B cell (primary cell): ENCODE measurements around the gene TMEM213. TPM values are rescaled to one million over a fixed set of nuclear protein-coding genes. Genes with fewer than 3 reads are reported as not detected.

Experiments used
- ATAC-seq: fragments of 200-7000 bp; cut with Tn5 transposase; one replicate; pipeline ENCODE4 v1.10.0; 2021; ENCODE audit warnings: low read depth, mild to moderate bottlenecking, moderate number of reproducible peaks, moderate library complexity
- CTCF ChIA-PET: fragments of 350-600 bp; sonication (Branson Sonifier 250); formaldehyde crosslinking; loops from one replicate; lab custom pipeline; 2021; ENCODE audit warnings: antibody characterized with exemption, inconsistent platforms; lab: Charles Lee
- POLR2A ChIA-PET: fragments of 350-600 bp; sonication (Branson Sonifier 250); formaldehyde crosslinking; loops from one replicate; lab custom pipeline; 2021; ENCODE audit warnings: antibody characterized with exemption; lab: Charles Lee
- DNase-seq: peaks from one replicate; pipeline ENCODE4 v3.0.0; 2013
- H2AFZ ChIP-seq: 2 replicates; pipeline ENCODE4 v1.6.1; 2012; ENCODE audit warnings: mild to moderate bottlenecking, low read depth, low read length; ENCODE audit not compliant: insufficient read depth, poor library complexity, severe bottlenecking
- H3K27ac ChIP-seq, 2 donors: 1 replicate in 1 of 2; 2 replicates in 1 of 2; pipeline ENCODE4 v1.5.1; 2012 to 2013; ENCODE audit warnings: low read length in 2 of 2, mild to moderate bottlenecking in 2 of 2, moderate library complexity in 1 of 2
- H3K27me3 ChIP-seq, 4 experiments: fragments of 200-600 bp in 1 of 4; sonication (generic) in 1 of 4; replicated peaks in 1 of 4; 1 replicate in 2 of 4; 2 replicates in 2 of 4; pipeline versions ENCODE4 v1.6.1 to v1.7.0; 2013 to 2016; ENCODE audit warnings: low read length in 3 of 4, mild to moderate bottlenecking in 2 of 4, mixed read lengths in 1 of 4, moderate library complexity in 1 of 4; ENCODE audit not compliant: insufficient read depth in 4 of 4, control insufficient read depth in 3 of 4; ENCODE audit errors: control extremely low read depth in 1 of 4
- H3K36me3 ChIP-seq, 2 experiments: replicated peaks in 1 of 2; 1 replicate in 1 of 2; 2 replicates in 1 of 2; pipeline versions ENCODE4 v1.6.1 to v1.7.1; 2013; ENCODE audit warnings: low read length in 1 of 2; ENCODE audit not compliant: insufficient read depth in 2 of 2, control insufficient read depth in 1 of 2; ENCODE audit errors: control extremely low read depth in 1 of 2, extremely low read depth in 1 of 2
- H3K4me1 ChIP-seq, 2 donors: fragments of 200-600 bp in 1 of 2; sonication (generic) in 1 of 2; 1 replicate in 1 of 2; 2 replicates in 1 of 2; pipeline versions ENCODE4 v1.5.1 to v1.6.1; 2013 to 2017; ENCODE audit warnings: low read length in 2 of 2; ENCODE audit not compliant: control insufficient read depth in 2 of 2, insufficient read depth in 2 of 2
- H3K4me2 ChIP-seq: replicated peaks from 2 replicates; pipeline ENCODE3; 2012; ENCODE audit warnings: mild to moderate bottlenecking, low read depth, low read length; ENCODE audit not compliant: poor library complexity, severe bottlenecking
- H3K4me3 ChIP-seq, 5 experiments: fragments of 200-600 bp in 1 of 5; sonication (generic) in 1 of 5; 1 replicate in 3 of 5; 2 replicates in 2 of 5; pipeline versions ENCODE4 v1.5.1 to v1.7.0; 2011 to 2016; ENCODE audit warnings: low read length in 4 of 5, mild to moderate bottlenecking in 4 of 5, low read depth in 2 of 5, control low read depth in 1 of 5, moderate library complexity in 1 of 5; ENCODE audit not compliant: insufficient read depth in 1 of 5; ENCODE audit errors: control extremely low read depth in 1 of 5, extremely low read depth in 1 of 5
- H3K79me2 ChIP-seq: fragments of 200-600 bp; sonication (generic); one replicate; pipeline ENCODE4 v1.6.0; 2016; ENCODE audit warnings: low read length; ENCODE audit not compliant: control insufficient read depth, insufficient read depth
- H3K9ac ChIP-seq: fragments of 200-600 bp; sonication (generic); 2 replicates; pipeline ENCODE4 v1.6.1; 2017; ENCODE audit warnings: mild to moderate bottlenecking, low read length, moderate library complexity
- H3K9me3 ChIP-seq, 3 donors: one replicate each; pipeline versions ENCODE4 v1.6.1 to v1.7.1; 2013; ENCODE audit warnings: low read length in 2 of 3; ENCODE audit not compliant: control insufficient read depth in 2 of 3, insufficient read depth in 1 of 3; ENCODE audit errors: control extremely low read depth in 1 of 3
- H4K20me1 ChIP-seq: 2 replicates; pipeline ENCODE4 v1.6.0; 2012; ENCODE audit warnings: mild to moderate bottlenecking, low read length; ENCODE audit not compliant: insufficient read depth, control insufficient read depth, poor library complexity, severe bottlenecking
- H3K27ac Mint-ChIP-seq: one replicate; pipeline ENCODE4 v1.8.0; 2021; ENCODE audit warnings: mixed read lengths
- H3K27me3 Mint-ChIP-seq: one replicate; pipeline ENCODE4 v1.8.0; 2021; ENCODE audit warnings: mixed read lengths
- H3K4me1 Mint-ChIP-seq: one replicate; pipeline ENCODE4 v1.8.0; 2021; ENCODE audit warnings: mixed read lengths
- H3K4me3 Mint-ChIP-seq: one replicate; pipeline ENCODE4 v1.8.0; 2021; ENCODE audit warnings: mixed read lengths
- H3K9me3 Mint-ChIP-seq: one replicate; pipeline ENCODE4 v1.8.0; 2022; ENCODE audit warnings: mixed read lengths; ENCODE audit not compliant: insufficient read depth
- EZH2 ChIP-seq: IDR thresholded peaks from 2 replicates; pipeline ENCODE4 v1.6.1; 2012; ENCODE audit warnings: borderline replicate concordance, low read depth, mild to moderate bottlenecking, moderate library complexity, low read length; ENCODE audit not compliant: insufficient read depth, poor library complexity, severe bottlenecking
- WGBS: methylation state at CpG from one replicate; pipeline ENCODE4 v1.1.5; 2013; ENCODE audit warnings: missing lambda C conversion rate; ENCODE audit not compliant: insufficient coverage; 5-methylcytosine and 5-hydroxymethylcytosine counted together
- intact Hi-C: fragments of 100-400 bp; cut with micrococcal nuclease; formaldehyde crosslinking; loops from one replicate; pipeline ENCODE4 v1.10.0; 2022
- polyA plus RNA-seq: library from polyadenylated mRNA; depleted of rRNA; stranded (reverse); fragments of >200 nt; gene quantifications from 2 replicates; pipeline ENCODE4 v1.2.3, GENCODE V29; 2012
- total RNA-seq, 2 donors: library from RNA; stranded (reverse); fragments of 120-200 nt in 1 of 2; gene quantifications; 1 replicate in 1 of 2; 2 replicates in 1 of 2; pipeline versions ENCODE4 v1.2.3 to v1.2.4, GENCODE V29; 2013 to 2022
- TF ChIP-seq, protein P1 (sequence below): fragments of 200-600 bp; IDR thresholded peaks from one replicate; pipeline ENCODE4 v1.8.0; 2022; ENCODE audit warnings: antibody characterized with exemption, mild to moderate bottlenecking

Gene TMEM213
- total and polyA plus RNA-seq, 2 donors (not counting 1 experiment from before 2014, with no cell fraction given): not detected

DNA sequence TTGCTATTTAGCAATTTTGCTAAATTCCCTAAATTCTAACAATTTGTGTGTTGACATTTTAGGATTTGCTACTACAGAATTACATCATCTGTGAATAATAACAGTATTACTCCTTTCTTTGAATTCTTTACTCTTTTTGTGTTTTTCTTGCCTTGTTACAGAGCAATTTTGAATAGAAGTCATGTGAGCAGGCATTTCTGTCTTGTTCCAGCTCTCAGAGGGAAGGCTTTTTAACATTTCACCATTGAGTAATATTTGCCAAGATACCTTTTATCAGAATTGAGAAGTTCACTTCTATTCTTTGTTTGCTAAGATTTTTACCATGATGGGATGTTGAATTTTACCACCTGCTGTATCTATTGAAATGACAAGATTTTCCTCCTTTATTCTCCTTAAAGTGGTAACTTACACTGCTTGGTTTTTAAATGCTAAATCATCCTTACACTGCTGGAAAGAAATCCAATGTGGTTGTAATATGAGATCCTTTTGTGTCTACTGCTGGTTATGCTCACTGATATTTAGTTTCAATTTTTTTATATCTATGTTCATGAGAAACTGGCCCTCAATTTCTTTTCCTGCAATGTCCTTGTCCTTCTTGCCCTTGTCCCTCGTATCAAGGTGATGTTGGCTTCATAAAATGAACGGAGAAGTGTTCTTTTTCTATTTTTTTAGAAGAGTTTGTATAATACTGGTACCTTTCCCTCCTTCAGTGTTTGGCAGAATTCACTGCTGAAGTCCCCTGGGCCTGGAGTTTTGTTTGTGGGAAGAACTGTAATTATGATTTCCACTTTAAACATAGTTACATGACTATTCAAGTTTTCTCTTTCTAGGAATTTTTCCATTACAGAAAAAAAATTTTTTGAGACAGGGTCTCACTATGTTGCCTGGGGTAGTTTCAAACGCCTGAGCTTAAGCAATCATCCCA, 50.5 kb downstream of the TMEM213 start:
- POLR2A ChIA-PET: no interaction called here
- Histone ChIP-seq H3K9ac (no peak overlapping the region), H3K4me3 (no peak overlapping the region), H4K20me1 (no peaks in the 10 kb centered on the region), H3K36me3 (no peaks in the 10 kb centered on the region), H3K27ac (no peak overlapping the region), H3K79me2 (no peaks in the 10 kb centered on the region), H3K27me3 (no peaks in the 10 kb centered on the region), H3K4me2 (no peak overlapping the region), H2AFZ (no peak overlapping the region), H3K4me1 (no peaks in the 10 kb centered on the region), H3K9me3 (no peaks in the 10 kb centered on the region)
- no peaks in the 10 kb centered on the region for H3K27me3 Mint-ChIP-seq
- peaks cover 3% of the 10 kb centered on the region for H3K9me3 Mint-ChIP-seq
- no CpG with 5 or more reads among the region's 3 CpGs for WGBS
- H3K4me1 Mint-ChIP-seq: no peaks in the 10 kb centered on the region
- TF ChIP-seq, protein P1, sequence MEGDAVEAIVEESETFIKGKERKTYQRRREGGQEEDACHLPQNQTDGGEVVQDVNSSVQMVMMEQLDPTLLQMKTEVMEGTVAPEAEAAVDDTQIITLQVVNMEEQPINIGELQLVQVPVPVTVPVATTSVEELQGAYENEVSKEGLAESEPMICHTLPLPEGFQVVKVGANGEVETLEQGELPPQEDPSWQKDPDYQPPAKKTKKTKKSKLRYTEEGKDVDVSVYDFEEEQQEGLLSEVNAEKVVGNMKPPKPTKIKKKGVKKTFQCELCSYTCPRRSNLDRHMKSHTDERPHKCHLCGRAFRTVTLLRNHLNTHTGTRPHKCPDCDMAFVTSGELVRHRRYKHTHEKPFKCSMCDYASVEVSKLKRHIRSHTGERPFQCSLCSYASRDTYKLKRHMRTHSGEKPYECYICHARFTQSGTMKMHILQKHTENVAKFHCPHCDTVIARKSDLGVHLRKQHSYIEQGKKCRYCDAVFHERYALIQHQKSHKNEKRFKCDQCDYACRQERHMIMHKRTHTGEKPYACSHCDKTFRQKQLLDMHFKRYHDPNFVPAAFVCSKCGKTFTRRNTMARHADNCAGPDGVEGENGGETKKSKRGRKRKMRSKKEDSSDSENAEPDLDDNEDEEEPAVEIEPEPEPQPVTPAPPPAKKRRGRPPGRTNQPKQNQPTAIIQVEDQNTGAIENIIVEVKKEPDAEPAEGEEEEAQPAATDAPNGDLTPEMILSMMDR: no peak
- TF ChIP-seq EZH2: no peak
- H3K4me3 Mint-ChIP-seq: no peak overlapping the region
- DNase-seq (no peak), ATAC-seq (no peak)
- intact Hi-C loops: no loop called here
- no peak overlapping the region for H3K27ac Mint-ChIP-seq
- CTCF ChIA-PET: interaction anchor here (0.6 kb wide), 1 partner anchor 320 kb away, joined by 3 read pairs; no protein-coding TSS in a partner anchor

DNA sequence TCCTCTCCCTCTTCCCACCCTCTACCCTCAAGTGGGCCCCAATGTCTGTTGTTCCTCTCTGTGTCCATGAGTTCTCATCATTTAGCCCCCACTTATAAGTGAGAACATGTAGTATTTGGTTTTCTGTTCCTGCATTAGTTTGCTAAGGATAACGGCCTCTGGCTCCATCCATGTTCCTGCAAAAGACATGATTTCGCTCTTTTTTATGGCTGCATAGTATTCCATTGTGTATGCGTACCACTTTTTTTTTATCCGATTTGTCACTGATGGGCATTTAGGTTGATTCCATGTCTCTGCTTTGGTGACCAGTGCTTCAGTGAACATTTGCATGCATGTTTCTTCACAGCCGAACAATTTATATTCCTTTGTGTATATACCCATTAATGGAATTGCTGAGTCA, 51.9 kb downstream of the TMEM213 start:
- 100% methylated on average over 2 of the region's 5 CpGs for WGBS
- Histone ChIP-seq H3K4me3 (no peak overlapping the region), H3K9me3 (no peaks in the 10 kb centered on the region), H3K4me1 (no peaks in the 10 kb centered on the region), H3K4me2 (no peak overlapping the region), H3K27ac (no peak overlapping the region), H4K20me1 (no peaks in the 10 kb centered on the region), H3K36me3 (no peaks in the 10 kb centered on the region), H3K9ac (no peak overlapping the region), H3K79me2 (no peaks in the 10 kb centered on the region), H2AFZ (no peak overlapping the region), H3K27me3 (no peaks in the 10 kb centered on the region)
- Mint-ChIP-seq H3K27me3 (no peaks in the 10 kb centered on the region), H3K4me1 (no peaks in the 10 kb centered on the region), H3K4me3 (no peak overlapping the region), H3K9me3 (peaks cover 3% of the 10 kb centered on the region), H3K27ac (no peak overlapping the region)
- no peak for ATAC-seq
- TF ChIP-seq, protein P1: no peak
- no peak for TF ChIP-seq EZH2
- POLR2A ChIA-PET: no interaction called here
- no peak for DNase-seq
- CTCF ChIA-PET: no interaction called here
- intact Hi-C loops: no loop called here
